ENCODE data around the gene PHACTR1.

DNA sequence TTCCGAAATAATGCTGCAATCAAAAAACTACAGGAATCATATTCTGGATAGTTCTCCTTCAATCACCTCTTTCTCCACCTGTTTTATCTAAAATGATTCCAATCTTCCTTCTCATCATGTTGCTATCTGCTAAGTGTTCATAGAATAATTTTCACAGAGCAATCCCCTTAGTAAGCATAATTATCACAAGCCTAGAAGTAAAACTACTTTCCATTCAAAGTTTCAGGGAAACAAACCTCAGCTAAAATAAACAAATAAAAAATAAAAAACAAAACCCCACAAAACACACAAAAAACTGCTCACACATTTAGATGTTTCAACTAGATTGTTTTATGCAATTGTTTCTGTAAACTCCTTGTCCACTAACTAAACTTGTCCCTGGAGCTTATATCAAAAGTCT is 291.2 kb downstream of the PHACTR1 start:
- TF ChIP-seq EZH2 (IDR thresholded peaks at IDR 0.05; ENCODE audit: borderline replicate concordance, low read length), result no peak
- TF ChIP-seq, protein P1, sequence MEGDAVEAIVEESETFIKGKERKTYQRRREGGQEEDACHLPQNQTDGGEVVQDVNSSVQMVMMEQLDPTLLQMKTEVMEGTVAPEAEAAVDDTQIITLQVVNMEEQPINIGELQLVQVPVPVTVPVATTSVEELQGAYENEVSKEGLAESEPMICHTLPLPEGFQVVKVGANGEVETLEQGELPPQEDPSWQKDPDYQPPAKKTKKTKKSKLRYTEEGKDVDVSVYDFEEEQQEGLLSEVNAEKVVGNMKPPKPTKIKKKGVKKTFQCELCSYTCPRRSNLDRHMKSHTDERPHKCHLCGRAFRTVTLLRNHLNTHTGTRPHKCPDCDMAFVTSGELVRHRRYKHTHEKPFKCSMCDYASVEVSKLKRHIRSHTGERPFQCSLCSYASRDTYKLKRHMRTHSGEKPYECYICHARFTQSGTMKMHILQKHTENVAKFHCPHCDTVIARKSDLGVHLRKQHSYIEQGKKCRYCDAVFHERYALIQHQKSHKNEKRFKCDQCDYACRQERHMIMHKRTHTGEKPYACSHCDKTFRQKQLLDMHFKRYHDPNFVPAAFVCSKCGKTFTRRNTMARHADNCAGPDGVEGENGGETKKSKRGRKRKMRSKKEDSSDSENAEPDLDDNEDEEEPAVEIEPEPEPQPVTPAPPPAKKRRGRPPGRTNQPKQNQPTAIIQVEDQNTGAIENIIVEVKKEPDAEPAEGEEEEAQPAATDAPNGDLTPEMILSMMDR (conservative IDR thresholded peaks at IDR 0.05 in 1 of 2, IDR thresholded peaks at IDR 0.05 in 1 of 2; ENCODE audit: extremely low read depth in 1 of 2, insufficient read depth in 1 of 2, low read depth in 1 of 2, low read length in 2 of 2), result no peak
